Keratinocyte (primary cell): ENCODE measurements around the gene GTF2A1. TPM values are rescaled to one million over a fixed set of nuclear protein-coding genes. Genes with fewer than 3 reads are reported as not detected.

ENCODE experiments used
- DNase-seq: peaks from one replicate; pipeline ENCODE4 v3.0.0-alpha.2; 2011; ENCODE audit warnings: low read depth, missing footprints, low spot score
- FAIRE-seq: peaks from 2 replicates; lab custom pipeline; 2011; peaks lifted over from hg19 to GRCh38; lab: Jason Lieb, UNC
- H2AFZ ChIP-seq: 2 replicates; pipeline ENCODE4 v1.6.0; 2012; ENCODE audit warnings: low read length, control low read depth, inconsistent platforms; ENCODE audit not compliant: control insufficient read depth
- H3K27ac ChIP-seq: 2 replicates; pipeline ENCODE4 v1.5.1; 2011; ENCODE audit warnings: low read length; ENCODE audit not compliant: control insufficient read depth, insufficient read depth
- H3K27me3 ChIP-seq: 3 replicates; pipeline ENCODE4 v1.6.0; 2011; ENCODE audit warnings: low read length; ENCODE audit not compliant: control insufficient read depth, insufficient read depth; ENCODE audit errors: extremely low read depth
- H3K36me3 ChIP-seq, 2 experiments: 2 replicates in 1 of 2; 3 replicates in 1 of 2; pipeline ENCODE4 v1.5.1; 2011; ENCODE audit warnings: low read length in 2 of 2, mild to moderate bottlenecking in 1 of 2; ENCODE audit not compliant: control insufficient read depth in 2 of 2, insufficient read depth in 2 of 2; ENCODE audit errors: extremely low read depth in 1 of 2
- H3K4me1 ChIP-seq: 3 replicates; pipeline ENCODE4 v1.5.1; 2011; ENCODE audit warnings: low read length; ENCODE audit not compliant: control insufficient read depth, insufficient read depth; ENCODE audit errors: extremely low read depth
- H3K4me2 ChIP-seq: 3 replicates; pipeline ENCODE4 v1.6.0; 2011; ENCODE audit warnings: low read depth, low read length; ENCODE audit not compliant: control insufficient read depth, insufficient read depth; ENCODE audit errors: extremely low read depth
- H3K4me3 ChIP-seq, 3 experiments: fragments of 200-600 bp in 1 of 3; sonication (generic) in 1 of 3; 2 replicates in 2 of 3; 3 replicates in 1 of 3; pipeline ENCODE4 v1.5.1; 2011 to 2016; ENCODE audit warnings: low read length in 3 of 3, mild to moderate bottlenecking in 3 of 3, control low read depth in 2 of 3, inconsistent platforms in 1 of 3, low read depth in 1 of 3, mixed read lengths in 1 of 3, mixed run types in 1 of 3, moderate library complexity in 1 of 3; ENCODE audit not compliant: control insufficient read depth in 2 of 3, insufficient read depth in 2 of 3; ENCODE audit errors: extremely low read depth in 1 of 3
- H3K79me2 ChIP-seq: 2 replicates; pipeline ENCODE4 v1.6.0; 2012; ENCODE audit warnings: low read length; ENCODE audit not compliant: control insufficient read depth, insufficient read depth
- H3K9ac ChIP-seq: 3 replicates; pipeline ENCODE4 v1.6.0; 2011; ENCODE audit warnings: low read length; ENCODE audit not compliant: control insufficient read depth, insufficient read depth; ENCODE audit errors: extremely low read depth
- H3K9me1 ChIP-seq: 3 replicates; pipeline ENCODE4 v1.6.0; 2011; ENCODE audit warnings: low read length; ENCODE audit not compliant: control insufficient read depth, insufficient read depth; ENCODE audit errors: extremely low read depth
- H3K9me3 ChIP-seq: 2 replicates; pipeline ENCODE4 v1.5.1; 2012; ENCODE audit warnings: low read depth, low read length; ENCODE audit not compliant: control insufficient read depth
- H4K20me1 ChIP-seq: 3 replicates; pipeline ENCODE4 v1.6.0; 2011; ENCODE audit warnings: low read length; ENCODE audit not compliant: control insufficient read depth, insufficient read depth; ENCODE audit errors: extremely low read depth
- EZH2 ChIP-seq: IDR thresholded peaks from one replicate; pipeline ENCODE4 v1.6.1; 2012; ENCODE audit warnings: inconsistent platforms, mild to moderate bottlenecking, low read length, moderate library complexity
- dilution Hi-C: fragments of 300-500 bp; cut with MboI; formaldehyde crosslinking; loops from one replicate; pipeline ENCODE4 v1.7.0; 2020; ENCODE audit warnings: low sequenced_read_pairs; ENCODE audit not compliant: extremely low pct_ligation_motif_present
- polyA plus RNA-seq, 5 experiments: library from polyadenylated mRNA; depleted of rRNA in 3 of 5; stranded (reverse) in 3 of 5; stranded (forward) in 1 of 5; unstranded in 1 of 5; fragments of >200 nt; gene quantifications; 1 replicate in 1 of 5; 2 replicates in 3 of 5; 3 replicates in 1 of 5; pipeline versions ENCODE4 v1.2.1 to v1.2.3, GENCODE V29; 2011 to 2012; ENCODE audit warnings: missing spikeins in 2 of 5, low read depth in 1 of 5, low replicate concordance in 1 of 5
- TF ChIP-seq, protein P1 (sequence below), 3 experiments: IDR thresholded peaks in 1 of 3; conservative IDR thresholded peaks in 1 of 3; optimal IDR thresholded peaks in 1 of 3; 2 replicates in 2 of 3; 3 replicates in 1 of 3; pipeline versions ENCODE3 to v1.5.1; 2011; ENCODE audit warnings: low read length in 3 of 3, mild to moderate bottlenecking in 3 of 3, moderate library complexity in 2 of 3, control low read depth in 1 of 3, inconsistent platforms in 1 of 3; ENCODE audit not compliant: insufficient read depth in 2 of 3; ENCODE audit errors: extremely low read depth in 1 of 3

The GTF2A1 gene
- polyA plus RNA-seq, 1 donor (not counting 4 experiments of a cell fraction or from before 2014, with no cell fraction given): 17.5 TPM

DNA sequence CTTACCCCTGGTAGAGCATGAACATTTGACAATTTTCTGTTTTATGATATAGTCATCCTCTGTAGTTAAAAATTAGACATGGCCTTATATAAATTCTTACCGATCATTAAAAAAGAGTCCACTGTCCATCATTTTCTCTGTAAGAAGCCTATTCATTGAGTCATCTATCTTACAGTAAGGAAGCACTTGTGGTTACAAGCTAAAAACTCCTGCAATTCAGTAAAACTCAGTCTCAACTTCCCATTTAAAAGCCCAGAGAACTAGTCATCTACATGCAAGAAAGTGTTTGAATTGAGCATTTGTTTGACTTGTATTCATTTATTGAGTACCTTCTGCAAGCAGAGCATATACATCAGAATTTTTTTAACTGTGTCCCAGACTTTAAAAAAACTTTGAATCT lies 63.3 kb downstream of the GTF2A1 start:
- Histone ChIP-seq H3K36me3 (no peaks in the 10 kb centered on the region), H3K27me3 (no peaks in the 10 kb centered on the region), H3K79me2 (no peaks in the 10 kb centered on the region), H3K4me3 (no peak overlapping the region), H3K4me2 (no peak overlapping the region), H3K9ac (no peak overlapping the region), H3K4me1 (no peaks in the 10 kb centered on the region), H2AFZ (no peak overlapping the region), H3K9me3 (no peaks in the 10 kb centered on the region), H3K9me1 (no peaks in the 10 kb centered on the region), H4K20me1 (no peaks in the 10 kb centered on the region), H3K27ac (no peak overlapping the region)
- FAIRE-seq: no peak
- no peak for DNase-seq
- dilution Hi-C loops: no loop called here
- no peak for TF ChIP-seq EZH2
- TF ChIP-seq, protein P1, sequence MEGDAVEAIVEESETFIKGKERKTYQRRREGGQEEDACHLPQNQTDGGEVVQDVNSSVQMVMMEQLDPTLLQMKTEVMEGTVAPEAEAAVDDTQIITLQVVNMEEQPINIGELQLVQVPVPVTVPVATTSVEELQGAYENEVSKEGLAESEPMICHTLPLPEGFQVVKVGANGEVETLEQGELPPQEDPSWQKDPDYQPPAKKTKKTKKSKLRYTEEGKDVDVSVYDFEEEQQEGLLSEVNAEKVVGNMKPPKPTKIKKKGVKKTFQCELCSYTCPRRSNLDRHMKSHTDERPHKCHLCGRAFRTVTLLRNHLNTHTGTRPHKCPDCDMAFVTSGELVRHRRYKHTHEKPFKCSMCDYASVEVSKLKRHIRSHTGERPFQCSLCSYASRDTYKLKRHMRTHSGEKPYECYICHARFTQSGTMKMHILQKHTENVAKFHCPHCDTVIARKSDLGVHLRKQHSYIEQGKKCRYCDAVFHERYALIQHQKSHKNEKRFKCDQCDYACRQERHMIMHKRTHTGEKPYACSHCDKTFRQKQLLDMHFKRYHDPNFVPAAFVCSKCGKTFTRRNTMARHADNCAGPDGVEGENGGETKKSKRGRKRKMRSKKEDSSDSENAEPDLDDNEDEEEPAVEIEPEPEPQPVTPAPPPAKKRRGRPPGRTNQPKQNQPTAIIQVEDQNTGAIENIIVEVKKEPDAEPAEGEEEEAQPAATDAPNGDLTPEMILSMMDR (optimal IDR thresholded peaks at IDR 0.05 in 1 of 3, IDR thresholded peaks at IDR 0.05 in 1 of 3, conservative IDR thresholded peaks at IDR 0.05 in 1 of 3; ENCODE audit: extremely low read depth in 1 of 3, insufficient read depth in 2 of 3, low read length in 3 of 3): no peak

DNA sequence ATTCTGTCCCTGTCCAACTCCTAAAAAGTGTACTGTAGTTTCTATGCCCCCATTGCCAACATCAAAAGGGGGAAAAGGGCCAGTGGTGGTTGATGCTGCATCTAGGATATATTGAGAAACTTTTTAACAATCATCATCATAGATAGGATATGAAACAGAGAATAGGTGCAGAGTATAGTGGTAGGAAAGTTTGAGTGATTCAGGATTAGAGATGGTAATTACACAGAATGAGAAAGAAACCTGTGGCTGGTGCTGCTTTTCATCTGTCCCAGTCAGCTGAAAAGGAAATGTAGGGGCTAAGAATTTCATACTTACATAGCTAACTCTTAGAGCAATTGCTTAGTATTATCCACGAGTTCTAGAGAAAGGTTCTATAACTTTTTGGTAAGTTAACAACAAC lies 67.6 kb downstream of the GTF2A1 start:
- no peak overlapping the region for H2AFZ ChIP-seq
- H3K4me1 ChIP-seq: no peaks in the 10 kb centered on the region
- no peaks in the 10 kb centered on the region for H3K9me3 ChIP-seq
- H3K4me2 ChIP-seq: no peak overlapping the region
- H3K9me1 ChIP-seq: no peaks in the 10 kb centered on the region
- no peak overlapping the region for H3K27ac ChIP-seq
- FAIRE-seq (no peak), DNase-seq (no peak)
- dilution Hi-C loops: no loop called here
- no peak overlapping the region for H3K4me3 ChIP-seq
- H3K27me3 ChIP-seq: no peaks in the 10 kb centered on the region
- no peaks in the 10 kb centered on the region for H4K20me1 ChIP-seq
- H3K79me2 ChIP-seq: no peaks in the 10 kb centered on the region
- TF ChIP-seq EZH2: no peak
- TF ChIP-seq, protein P1 (optimal IDR thresholded peaks at IDR 0.05 in 1 of 3, IDR thresholded peaks at IDR 0.05 in 1 of 3, conservative IDR thresholded peaks at IDR 0.05 in 1 of 3; ENCODE audit: extremely low read depth in 1 of 3, insufficient read depth in 2 of 3, low read length in 3 of 3): no peak
- no peak overlapping the region for H3K9ac ChIP-seq
- H3K36me3 ChIP-seq: no peaks in the 10 kb centered on the region
